Measurements from ENCODE around the gene TEKTIP1.

DNA sequence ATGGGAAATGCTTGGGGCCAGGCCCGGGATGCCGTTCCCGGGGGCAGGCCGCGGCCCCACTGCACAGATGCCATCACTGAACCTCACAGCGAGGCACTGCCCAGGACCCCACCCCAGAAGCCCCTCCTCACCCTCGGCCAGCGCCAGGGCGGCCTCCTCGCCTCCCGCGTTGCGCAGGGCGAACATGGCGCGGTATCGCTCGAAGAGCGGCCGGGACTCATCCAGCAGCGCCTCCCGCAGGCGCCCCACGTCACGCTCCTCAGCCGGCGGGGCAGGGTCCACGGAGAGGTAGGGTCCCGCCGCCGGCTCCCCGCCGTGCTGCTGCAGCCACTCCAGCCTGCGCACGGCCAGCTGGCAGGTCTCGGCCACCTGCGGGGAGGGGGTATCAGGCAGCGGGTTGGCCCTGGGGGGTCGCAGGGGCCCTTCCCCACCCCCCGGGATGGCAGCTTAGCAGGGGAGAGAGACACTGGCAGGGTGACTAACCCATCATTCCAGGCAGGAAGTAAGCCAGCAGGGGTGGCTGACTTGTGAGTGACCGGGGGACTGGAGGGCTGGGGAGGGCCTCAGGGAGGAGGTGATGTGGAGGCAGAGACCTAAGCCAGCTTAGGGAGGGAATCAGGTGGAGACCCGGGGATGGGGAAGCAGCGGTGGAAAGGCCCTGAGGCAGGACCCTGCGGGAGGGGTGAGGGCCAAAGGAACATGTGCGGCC lies 46.7 kb upstream of the TEKTIP1 start:
- no peak for TF ChIP-seq CTCF (IDR thresholded peaks at IDR 0.05; ENCODE audit: borderline replicate concordance, extremely low read depth, low read length, poor library complexity, severe bottlenecking)
- no peak for TF ChIP-seq EZH2 (IDR thresholded peaks at IDR 0.05; ENCODE audit: borderline replicate concordance, low read depth, low read length, severe bottlenecking)
